DOHH2 (cell line): Measurements from ENCODE around the gene MBIP.

Experiments
- EZH2phosphoT487 ChIP-seq: fragments of 200-600 bp; sonication (generic); IDR thresholded peaks from 2 replicates; pipeline ENCODE4 v1.6.1; 2017; ENCODE audit warnings: borderline replicate concordance, mild to moderate bottlenecking, antibody characterized with exemption, low read length, moderate library complexity, mixed read lengths
- TF ChIP-seq, protein P1 (sequence below): fragments of 200-600 bp; sonication (generic); IDR thresholded peaks from one replicate; pipeline ENCODE4 v1.5.1; 2014; ENCODE audit warnings: antibody characterized with exemption, mild to moderate bottlenecking, low read depth, low read length; ENCODE audit not compliant: poor library complexity, severe bottlenecking

DNA sequence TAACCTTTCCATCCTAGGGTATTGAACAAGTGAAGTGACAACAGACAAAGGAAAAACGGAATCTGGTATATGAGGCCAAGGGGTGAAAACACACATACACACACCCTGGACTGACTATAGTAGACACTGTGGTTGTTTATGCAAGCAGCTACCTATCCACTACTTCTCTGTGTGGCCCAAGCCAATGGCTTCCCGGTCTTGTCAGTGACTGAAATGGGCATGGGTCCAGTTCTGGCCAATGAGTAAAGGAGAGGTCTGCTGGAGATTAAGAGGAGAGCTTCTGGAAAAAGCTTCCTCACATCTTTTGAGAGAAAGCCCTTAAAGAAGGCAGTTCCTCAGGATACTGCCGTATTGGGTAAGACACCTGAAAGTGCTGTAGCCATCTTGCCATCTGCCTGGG, 19.3 kb downstream of the MBIP start:
- TF ChIP-seq, protein P1, sequence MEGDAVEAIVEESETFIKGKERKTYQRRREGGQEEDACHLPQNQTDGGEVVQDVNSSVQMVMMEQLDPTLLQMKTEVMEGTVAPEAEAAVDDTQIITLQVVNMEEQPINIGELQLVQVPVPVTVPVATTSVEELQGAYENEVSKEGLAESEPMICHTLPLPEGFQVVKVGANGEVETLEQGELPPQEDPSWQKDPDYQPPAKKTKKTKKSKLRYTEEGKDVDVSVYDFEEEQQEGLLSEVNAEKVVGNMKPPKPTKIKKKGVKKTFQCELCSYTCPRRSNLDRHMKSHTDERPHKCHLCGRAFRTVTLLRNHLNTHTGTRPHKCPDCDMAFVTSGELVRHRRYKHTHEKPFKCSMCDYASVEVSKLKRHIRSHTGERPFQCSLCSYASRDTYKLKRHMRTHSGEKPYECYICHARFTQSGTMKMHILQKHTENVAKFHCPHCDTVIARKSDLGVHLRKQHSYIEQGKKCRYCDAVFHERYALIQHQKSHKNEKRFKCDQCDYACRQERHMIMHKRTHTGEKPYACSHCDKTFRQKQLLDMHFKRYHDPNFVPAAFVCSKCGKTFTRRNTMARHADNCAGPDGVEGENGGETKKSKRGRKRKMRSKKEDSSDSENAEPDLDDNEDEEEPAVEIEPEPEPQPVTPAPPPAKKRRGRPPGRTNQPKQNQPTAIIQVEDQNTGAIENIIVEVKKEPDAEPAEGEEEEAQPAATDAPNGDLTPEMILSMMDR: no peak
- no peak for TF ChIP-seq EZH2phosphoT487
